NCI-H2196 treated with DMSO at 0.1 percent for 48 hours (cell line): Measurements from ENCODE around the gene CNOT4.
"Not testable (repeated sequence)": the region's sequence is repeated elsewhere in the genome, so short reads cannot be mapped to it uniquely, and the experiment has no call there.

Experiments
- DNase-seq: peaks from one replicate; lab custom pipeline; 2025; ENCODE audit not compliant: unreplicated experiment; lab: John Stamatoyannopoulos, UW

Gene CNOT4

GRCh38 chr7:135366843-135367508 is 142.9 kb downstream of the CNOT4 start:
- no peak for DNase-seq

GRCh38 chr7:135365721-135366120 is 144.2 kb downstream of the CNOT4 start:
- no peak for DNase-seq

GRCh38 chr7:135364206-135364605 is 145.7 kb downstream of the CNOT4 start:
- no peak for DNase-seq

GRCh38 chr7:135362871-135363270 is 147.0 kb downstream of the CNOT4 start:
- DNase-seq = no peak

- no peak for DNase-seq
Observed at GRCh38 chr7:135361788-135362187, 148.1 kb downstream of the CNOT4 start.

GRCh38 chr7:135359615-135360014 is 150.3 kb downstream of the CNOT4 start:
- DNase-seq = no peak

- DNase-seq = no peak
Observed at GRCh38 chr7:135355377-135356048, 154.4 kb downstream of the CNOT4 start.

- DNase-seq = no peak
Observed at GRCh38 chr7:135353832-135354231, 156.1 kb downstream of the CNOT4 start.

GRCh38 chr7:135352285-135352684 is 157.6 kb downstream of the CNOT4 start:
- DNase-seq = no peak

- DNase-seq = not testable (repeated sequence)
Observed at GRCh38 chr7:135351070-135351469, 158.8 kb downstream of the CNOT4 start.

- no peak for DNase-seq
Observed at GRCh38 chr7:135349746-135350145, 160.2 kb downstream of the CNOT4 start.

GRCh38 chr7:135348493-135348892 is 161.4 kb downstream of the CNOT4 start:
- no peak for DNase-seq

GRCh38 chr7:135343361-135343760 is 166.5 kb downstream of the CNOT4 start:
- no peak for DNase-seq

- DNase-seq = peak; percentile 22
Observed at GRCh38 chr7:135342887-135343286, 167.0 kb downstream of the CNOT4 start.

- no peak for DNase-seq
Observed at GRCh38 chr7:135341049-135341448, 168.9 kb downstream of the CNOT4 start.

- no peak for DNase-seq
Observed at GRCh38 chr7:135337977-135338550, 171.8 kb downstream of the CNOT4 start.

GRCh38 chr7:135337506-135337905 is 172.4 kb downstream of the CNOT4 start:
- DNase-seq = no peak

- DNase-seq = peak; percentile 90
Observed at GRCh38 chr7:135335628-135336139, 174.2 kb downstream of the CNOT4 start.

GRCh38 chr7:135334830-135335543 is 174.9 kb downstream of the CNOT4 start:
- DNase-seq = peak; percentile 44

GRCh38 chr7:135333946-135334345 is 176.0 kb downstream of the CNOT4 start:
- no peak for DNase-seq

GRCh38 chr7:135333200-135333599 is 176.7 kb downstream of the CNOT4 start:
- DNase-seq = peak; percentile 18
